Stimulated activated naive CD4-positive, alpha-beta T cell (primary cell): ENCODE results near the gene HIRIP3.
"Not testable (repeated sequence)": the region's sequence is repeated elsewhere in the genome, so short reads cannot be mapped to it uniquely, and the experiment has no call there.

Source experiments
- DNase-seq, 6 experiments: peaks; one replicate each; lab custom pipeline; 2025; lab: John Stamatoyannopoulos, UW

HIRIP3 gene

GRCh38 chr16:30016555-30017276, 21.3 kb upstream of the HIRIP3 start:
- DNase-seq, result no peak

- DNase-seq, result not testable (repeated sequence)
Measured at GRCh38 chr16:30015450-30015849, 20.0 kb upstream of the HIRIP3 start.

GRCh38 chr16:30012598-30012997, 17.2 kb upstream of the HIRIP3 start:
- not testable (repeated sequence) for DNase-seq

GRCh38 chr16:30011714-30012504, 16.5 kb upstream of the HIRIP3 start:
- DNase-seq, result no peak

DNA sequence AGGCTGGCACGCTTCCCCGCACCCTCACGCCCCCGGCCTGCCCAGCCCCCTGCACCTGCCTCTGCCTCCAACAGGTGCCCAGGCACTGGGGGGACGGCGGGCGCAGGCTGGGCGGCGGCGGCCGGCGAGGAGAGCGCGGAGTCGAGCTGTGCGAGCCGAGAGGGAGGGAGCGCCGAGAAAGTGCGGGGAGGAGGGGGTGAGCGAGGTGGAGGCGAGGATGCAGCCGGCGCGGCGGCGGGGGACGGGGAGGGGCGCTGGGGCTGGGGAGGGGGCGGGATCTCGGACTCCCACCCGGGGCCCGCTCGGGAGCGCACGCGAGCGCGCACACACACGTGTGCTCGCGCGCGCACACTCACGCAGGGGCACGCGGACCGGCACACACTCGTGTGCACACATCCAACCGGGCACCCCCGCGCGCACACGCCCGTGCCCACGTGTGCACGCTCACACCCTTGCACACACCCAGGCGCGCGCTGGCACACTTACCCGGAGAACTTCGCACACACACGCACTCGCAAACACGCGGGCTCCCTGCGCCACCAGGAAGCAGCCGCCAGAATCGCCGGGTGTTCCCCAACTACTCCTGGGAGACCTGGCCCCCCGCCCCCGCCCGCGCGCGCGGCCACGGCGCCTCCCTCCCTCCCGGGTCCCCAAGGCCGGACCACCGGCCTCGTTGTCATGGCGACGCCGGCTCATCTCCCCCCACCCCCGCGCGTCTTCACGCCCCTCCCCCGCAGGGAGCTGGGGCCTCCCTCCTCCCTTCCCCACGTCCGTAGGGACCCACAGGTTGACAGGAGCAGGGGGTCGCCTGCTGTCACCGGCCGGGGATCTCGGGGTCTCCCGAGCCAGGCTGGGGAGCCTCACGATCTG, 15.7 kb upstream of the HIRIP3 start, which contains the start of gene DOC2A:
Gene DOC2A (minus strand): TSS at position 184 of the 870 bp plus-strand sequence. CDS start 805 bp downstream, outside the sequence.
- DNase-seq, result peak in 5 of 6 experiments; percentile 5 to 38 (median 20)

DNA sequence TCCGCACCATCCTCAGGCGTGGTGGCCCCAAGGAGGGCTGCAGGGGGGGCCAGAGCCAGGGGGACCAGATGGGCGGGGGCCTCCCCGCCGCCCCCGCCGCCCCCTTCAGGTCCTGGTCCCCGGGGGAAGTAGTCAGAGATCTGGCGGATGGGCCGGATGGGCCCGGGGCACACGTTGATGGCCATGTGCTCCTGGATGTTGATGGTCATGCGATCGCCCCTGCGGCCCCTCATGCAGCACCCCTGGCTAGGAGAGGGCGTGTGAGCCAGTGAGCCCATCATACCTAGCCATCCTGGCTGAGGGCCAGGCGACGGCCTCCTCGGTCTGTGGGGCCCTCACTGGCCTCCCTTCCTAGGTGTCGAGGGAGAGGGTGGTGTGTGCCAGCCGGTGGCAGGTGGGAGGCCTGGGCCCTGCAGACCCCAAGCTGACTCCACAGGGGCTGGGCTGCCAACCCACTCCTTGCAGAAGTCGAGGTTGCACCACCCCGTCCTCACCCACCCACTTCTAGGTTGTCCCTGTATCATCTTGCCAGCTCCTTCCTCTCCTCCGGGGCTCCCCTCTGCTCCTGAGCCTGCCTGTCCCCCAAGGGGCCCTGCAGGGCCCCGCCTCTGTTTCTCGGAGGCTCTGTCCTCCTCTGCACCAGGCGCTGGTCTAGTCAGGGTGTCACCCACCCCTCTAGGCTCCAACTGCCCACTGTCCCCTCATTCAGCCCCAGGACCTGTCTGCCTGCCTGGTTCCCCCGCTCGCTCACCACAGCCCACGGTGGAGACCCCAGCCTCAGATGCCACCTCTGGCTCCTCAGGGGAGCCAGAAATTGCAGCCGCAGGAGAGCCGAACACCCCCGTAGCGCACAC, 14.8 kb upstream of the HIRIP3 start:
- DNase-seq, result peak in 1 of 6 experiments; percentile 14

DNA sequence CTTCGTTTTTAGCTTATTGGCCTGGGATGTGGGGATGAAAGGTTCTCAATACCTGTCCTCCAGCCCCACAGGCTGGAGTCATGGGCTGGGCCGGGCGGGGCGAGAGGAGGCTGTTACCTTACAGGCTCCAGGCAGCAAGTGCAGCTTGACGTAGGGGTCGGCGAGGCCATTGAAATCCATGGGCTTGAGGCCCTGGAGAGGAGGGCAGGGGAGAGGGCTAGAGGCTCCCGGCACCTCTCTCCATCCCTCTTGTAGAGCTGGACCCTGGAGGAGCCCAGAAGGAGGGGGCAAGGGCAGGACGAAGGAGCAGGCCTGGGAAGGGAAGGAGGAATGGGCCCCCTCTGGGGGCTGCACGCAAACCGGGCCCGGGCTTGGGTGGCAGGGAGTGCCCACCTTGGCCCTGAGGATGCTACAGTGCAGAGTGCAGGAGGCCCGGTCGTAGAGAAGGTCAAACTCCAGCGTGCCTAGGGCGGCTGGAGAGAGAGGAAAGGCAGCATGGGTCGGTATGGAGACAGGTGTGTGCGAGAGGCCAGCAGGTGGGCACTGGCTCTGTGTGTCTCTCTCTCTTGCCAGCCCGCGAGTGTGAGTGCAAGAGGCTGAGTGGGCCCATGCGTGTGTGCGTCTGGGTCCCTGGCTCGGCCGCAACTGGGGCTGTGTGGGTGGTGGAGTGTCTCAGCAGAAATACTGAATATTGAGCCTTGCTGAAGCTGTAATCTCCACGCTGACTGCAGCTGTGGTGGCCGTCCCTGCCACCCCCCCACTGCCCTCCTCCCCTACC, 13.9 kb upstream of the HIRIP3 start:
- no peak for DNase-seq

DNA sequence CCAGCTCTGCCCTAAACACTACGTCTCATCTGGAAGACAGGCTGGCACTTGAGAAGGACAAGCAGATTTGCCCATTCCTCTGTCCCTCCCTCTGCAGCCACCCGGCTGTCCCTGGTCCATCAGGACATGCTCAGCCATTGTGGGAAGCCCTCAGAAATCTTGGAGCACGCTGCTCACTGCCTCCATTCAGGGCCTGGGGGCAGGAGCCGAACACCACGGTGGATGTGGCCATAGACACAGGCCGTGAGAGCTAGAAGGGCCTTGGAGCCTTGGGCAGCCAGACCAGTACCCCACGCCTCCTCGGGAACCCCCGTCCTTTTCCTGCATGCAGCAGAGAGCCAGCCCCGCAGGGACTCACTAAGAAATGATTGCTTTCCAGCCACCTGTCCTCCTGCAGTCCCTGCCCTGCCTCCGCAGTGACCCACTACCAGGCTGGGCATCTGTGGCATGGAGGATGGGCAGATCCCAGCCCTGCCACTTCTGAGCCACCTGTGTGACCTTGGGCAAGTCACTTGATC, 12.0 kb upstream of the HIRIP3 start:
- DNase-seq, result no peak

- no peak for DNase-seq
Measured at GRCh38 chr16:30006659-30007377, 11.4 kb upstream of the HIRIP3 start.

GRCh38 chr16:30006095-30006473, 10.7 kb upstream of the HIRIP3 start:
- no peak for DNase-seq

DNA sequence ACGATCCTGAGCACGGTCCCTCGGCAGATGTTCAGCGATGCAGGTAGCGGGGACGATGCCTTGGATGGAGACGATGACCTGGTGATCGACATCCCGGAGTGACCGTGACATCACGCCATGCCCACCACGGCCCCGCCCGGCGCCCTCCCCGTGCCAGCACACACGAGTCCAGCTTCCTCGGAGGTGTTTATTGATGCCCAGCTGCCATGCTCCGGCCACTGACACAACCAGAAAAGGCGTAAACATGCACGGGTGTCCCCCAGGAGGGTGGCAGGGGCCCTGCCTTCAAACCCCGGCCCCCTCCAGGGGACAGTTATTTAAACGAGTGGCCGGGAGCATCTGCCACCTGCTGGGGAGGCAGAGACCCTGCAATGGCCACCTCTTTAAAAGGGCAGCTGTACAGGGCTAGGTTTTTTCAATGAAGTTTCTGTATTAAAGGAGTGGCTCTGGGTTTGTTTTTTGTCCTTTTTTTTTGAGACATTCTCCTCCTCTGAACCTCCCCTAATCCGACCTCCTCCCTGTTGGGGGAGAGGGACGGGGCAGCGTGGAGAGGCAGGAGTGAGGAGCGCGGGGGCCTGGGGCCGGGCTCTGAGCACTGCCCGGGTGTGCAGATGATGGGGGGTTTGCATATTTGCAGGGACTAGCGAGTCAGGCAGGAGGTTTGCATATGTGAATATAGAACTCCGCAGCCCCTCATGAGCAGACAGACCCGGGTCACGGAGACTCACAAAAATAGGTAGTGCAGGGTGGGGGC, 10.1 kb upstream of the HIRIP3 start:
- DNase-seq, result peak in 4 of 6 experiments; percentile 17 to 39 (median 24)

GRCh38 chr16:30004811-30005242, 9.4 kb upstream of the HIRIP3 start:
- no peak for DNase-seq

DNA sequence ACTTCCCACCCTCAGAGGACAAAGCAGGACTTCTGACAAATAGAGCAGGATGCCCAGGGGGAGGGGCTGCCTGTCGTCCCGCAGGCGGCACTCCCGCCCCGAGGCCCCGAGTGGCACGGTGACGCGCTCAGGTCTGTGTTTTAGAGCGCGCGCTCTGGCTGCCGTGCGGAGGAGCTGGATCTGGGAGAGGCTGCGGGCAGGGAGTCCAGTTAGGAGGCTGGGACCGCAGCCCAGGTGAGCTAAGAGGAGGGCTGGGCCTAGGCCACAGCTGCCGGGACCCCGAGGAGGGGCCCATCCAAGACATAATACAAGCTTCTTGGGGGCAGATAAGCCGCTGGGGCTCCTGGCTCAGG, 9.0 kb upstream of the HIRIP3 start:
- no peak for DNase-seq

- DNase-seq, result no peak
Measured at GRCh38 chr16:30003670-30004423, 8.4 kb upstream of the HIRIP3 start.

- DNase-seq, result no peak
Measured at GRCh38 chr16:30002614-30003346, 7.4 kb upstream of the HIRIP3 start.

DNA sequence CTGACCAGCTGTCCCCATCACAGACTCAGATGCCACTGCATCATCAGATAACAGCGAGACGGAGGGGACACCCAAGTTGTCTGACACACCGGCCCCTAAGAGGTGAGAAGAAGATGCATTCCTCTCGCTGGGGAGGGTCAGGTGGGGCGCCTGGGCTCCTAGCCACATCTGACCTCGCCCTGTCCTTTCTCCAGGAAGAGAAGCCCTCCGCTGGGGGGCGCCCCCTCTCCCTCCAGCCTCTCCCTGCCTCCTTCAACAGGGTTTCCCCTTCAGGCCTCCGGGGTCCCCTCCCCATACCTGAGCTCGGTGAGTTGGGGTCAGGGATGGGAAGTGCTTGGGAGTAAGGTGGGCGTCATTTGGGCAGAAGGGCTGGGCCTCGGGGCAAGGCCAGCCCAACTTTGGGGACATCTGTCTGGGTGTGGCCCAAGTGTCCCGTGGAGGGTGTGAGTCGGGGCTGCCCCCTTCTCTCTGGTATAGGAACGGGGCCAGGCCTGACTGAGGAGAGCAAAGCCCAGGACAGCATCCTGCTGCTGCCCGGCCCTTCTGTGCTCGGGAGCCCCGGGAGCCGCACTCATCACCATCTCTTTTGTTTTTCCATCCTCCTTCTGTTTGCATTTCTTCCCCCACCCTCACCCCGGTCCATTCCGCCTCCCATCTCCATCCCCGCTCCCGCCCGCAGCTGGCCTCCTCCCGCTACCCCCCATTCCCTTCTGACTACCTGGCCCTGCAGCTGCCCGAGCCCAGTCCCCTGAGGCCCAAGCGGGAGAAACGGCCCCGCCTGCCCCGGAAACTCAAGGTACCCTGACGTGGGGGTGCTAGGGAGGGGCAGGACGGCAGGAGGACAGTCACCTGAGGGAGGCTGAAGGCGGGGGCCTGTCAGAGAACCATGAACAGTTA, 5.6 kb upstream of the HIRIP3 start:
- DNase-seq, result no peak
